DOHH2 (cell line): ENCODE data around the gene SWSAP1.

ENCODE experiments used
- CTCF ChIP-seq: fragments of 200-600 bp; sonication (generic); IDR thresholded peaks from one replicate; pipeline ENCODE4 v1.5.1; 2014; ENCODE audit warnings: antibody characterized with exemption, mild to moderate bottlenecking, low read depth, low read length; ENCODE audit not compliant: poor library complexity, severe bottlenecking
- EZH2phosphoT487 ChIP-seq: fragments of 200-600 bp; sonication (generic); IDR thresholded peaks from 2 replicates; pipeline ENCODE4 v1.6.1; 2017; ENCODE audit warnings: borderline replicate concordance, mild to moderate bottlenecking, antibody characterized with exemption, low read length, moderate library complexity, mixed read lengths

DNA sequence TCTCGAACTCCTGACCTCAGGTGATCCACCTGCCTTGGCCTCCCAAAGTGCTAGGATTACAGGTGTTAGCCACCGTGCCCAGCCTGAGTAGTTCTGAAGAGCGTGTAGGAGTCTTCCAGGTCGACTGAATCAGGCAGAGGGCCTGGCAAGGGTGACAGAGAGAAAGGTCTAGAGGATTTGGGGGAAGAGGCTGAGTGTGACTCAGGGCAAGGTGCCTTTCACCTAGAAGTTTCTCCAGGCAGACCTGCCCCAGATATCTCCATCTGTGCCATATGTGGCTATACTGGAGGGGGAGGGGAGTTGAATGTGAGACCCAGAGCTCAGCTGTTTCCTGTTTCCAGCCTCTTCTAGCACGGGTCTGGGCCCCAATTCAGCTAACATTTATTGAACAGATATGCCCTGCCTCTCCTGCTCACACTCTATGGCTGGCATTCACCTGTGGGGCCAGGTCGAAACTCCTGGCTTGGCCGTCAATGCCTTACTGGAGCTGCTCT, 26.9 kb upstream of the SWSAP1 start:
- TF ChIP-seq CTCF (no peak), EZH2phosphoT487 (no peak)
